Right hindlimb (tissue), 1 donor: ENCODE data around the gene MBD6.
"Not testable (repeated sequence)": the region's sequence is repeated elsewhere in the genome, so short reads cannot be mapped to it uniquely, and the experiment has no call there.

Experiments
- DNase-seq: peaks from one replicate; pipeline ENCODE4 v3.0.0-alpha.2; 2018

The MBD6 gene

DNA sequence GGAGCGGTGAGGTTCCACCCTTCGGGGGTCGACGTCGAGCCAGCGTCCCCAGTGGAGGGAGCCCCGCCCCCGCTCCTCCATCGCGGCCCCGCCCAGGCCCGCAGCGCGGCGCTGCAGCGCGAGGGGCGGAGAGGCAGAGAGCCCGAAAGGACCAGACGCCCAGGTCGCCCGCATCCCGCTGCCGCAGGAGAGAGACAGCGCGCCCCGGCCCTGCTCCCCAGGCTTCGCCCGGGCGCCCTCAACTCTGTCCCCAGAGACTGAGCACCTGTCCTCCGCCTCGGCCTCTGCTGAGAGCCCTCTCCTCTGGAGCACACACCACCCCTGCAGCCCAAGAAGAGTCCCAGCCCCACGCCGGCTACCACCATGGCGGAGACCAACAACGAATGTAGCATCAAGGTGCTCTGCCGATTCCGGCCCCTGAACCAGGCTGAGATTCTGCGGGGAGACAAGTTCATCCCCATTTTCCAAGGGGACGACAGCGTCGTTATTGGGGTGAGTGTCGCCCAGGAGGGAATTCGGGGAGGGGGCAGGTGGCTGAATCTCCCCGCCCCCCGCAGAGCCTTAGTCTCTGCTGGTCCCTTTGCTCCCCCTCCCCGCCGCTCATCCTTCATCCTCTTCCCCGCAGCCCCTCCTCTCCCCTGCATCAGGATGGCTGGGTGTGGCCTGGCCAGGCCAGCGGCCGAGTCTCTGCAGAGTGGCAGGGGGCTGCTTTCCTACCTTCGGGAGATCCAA is 27.5 kb downstream of the MBD6 start, which contains the start of gene KIF5A:
TSS of gene KIF5A (plus strand) at position 136 of the 732 bp plus-strand sequence. CDS start at position 364, 228 bp downstream.
- DNase-seq = no peak

DNA sequence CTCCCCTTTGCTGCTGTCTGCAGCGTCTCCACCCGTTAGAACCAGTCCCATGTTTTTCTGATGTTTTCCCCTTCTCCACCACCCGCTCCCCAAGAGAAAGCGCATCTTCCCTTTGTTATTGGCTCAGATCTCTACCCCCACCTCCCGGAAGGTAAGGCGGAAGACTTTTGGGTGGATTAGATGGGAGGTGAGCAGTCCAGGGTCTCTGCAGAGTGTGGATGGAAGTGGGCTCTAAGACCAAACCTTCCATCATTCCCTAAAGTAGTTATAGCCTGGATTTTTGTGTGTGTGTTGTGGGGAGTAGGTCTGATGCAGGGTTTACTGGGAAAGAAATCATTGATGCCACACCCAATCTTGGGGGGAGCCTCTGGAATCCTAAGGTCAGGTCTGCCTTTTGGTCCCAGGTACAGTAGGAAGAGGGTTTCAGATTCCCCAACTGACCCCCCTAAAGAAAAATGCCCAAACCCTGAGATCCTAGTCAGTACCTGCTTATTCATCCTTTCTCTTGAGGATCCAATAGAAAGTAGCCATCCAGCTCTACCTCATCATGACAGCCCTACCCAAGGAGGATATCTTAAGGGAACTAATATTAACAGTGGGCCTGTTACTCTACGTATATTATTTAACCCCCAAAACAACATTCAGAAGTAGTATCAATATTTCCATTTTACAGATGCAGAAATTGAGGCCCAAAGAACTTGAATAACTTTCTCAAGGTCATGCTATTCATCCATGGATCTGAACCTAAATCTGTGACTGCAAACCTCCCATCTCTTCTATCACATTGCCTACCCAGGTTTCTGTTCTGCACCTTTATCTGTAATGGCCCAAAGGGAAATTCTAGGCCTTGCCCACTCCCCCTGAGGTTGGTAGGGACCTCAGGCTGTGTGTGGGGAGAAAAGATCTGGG is 28.3 kb downstream of the MBD6 start:
- no peak for DNase-seq

DNA sequence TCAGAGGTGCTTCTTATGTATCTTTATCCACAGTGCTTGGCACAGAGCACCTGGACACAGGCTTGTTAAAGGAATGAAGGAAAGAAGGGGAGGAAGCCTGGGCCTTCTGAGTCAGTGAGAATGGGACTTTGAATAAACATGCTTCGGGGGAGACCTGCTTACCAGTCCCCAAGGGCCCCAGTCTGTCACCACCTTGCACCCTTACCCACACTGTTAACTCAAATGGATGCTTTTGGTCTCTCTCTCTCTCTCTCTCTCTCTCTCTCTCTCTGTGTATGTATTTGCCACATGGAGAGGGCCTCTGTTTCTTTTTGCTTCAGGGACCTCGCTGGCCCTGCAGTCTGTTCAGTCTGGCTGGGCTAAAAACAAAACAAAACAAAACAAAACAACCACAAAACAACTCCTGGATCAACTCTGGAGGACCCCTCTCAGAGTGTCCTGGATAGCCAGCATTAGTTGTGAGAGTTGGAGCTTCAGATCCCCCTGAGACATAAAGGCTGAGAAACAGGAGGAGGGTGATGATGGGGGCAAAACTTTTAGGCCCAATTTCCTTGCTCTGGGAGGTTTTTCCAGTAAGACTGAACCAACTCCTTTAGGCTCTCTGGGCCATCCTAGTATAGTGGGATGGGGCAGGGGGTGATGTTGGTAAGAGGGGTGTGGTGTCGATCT is 29.1 kb downstream of the MBD6 start:
- no peak for DNase-seq

DNA sequence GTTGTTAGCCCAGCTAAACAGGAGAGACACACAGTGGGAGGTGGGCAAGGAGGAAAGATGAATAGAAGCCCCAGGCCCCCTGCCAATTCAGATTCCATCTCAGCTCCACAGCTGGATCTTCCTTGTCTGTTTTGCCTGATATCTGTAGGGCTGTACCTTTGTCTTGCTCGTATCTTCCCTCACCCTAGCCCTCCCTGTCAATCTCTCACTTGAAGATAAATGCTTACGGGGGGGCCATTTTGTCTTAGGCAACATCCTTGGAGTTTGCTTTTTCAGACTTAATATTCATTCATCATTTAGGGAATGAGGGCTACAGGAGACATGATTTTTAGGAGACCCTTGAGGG is 29.7 kb downstream of the MBD6 start:
- DNase-seq = no peak

DNA sequence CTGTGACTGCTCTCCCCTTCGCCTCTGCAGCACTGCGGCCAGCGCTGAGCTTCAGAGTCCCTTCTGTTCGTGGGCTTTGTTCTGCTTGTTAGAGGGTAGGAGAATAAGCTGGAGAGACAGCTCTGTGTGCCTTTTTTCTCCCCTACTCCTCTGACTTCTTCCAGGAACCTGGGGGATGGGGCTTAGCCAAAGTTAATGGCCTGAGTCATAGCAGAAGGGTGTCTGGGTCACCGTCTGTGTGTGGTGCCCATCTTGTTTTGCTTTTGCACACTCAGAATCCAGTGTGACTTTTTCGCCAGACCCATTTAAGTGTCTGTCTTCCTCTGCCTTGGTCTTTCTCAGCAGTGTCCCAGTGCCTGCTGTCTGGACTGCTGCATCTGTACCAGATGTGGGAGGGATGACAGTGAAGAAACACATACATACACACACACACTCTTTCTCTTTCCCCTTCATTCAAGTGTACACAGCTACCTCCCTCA is 30.2 kb downstream of the MBD6 start:
- DNase-seq = no peak

DNA sequence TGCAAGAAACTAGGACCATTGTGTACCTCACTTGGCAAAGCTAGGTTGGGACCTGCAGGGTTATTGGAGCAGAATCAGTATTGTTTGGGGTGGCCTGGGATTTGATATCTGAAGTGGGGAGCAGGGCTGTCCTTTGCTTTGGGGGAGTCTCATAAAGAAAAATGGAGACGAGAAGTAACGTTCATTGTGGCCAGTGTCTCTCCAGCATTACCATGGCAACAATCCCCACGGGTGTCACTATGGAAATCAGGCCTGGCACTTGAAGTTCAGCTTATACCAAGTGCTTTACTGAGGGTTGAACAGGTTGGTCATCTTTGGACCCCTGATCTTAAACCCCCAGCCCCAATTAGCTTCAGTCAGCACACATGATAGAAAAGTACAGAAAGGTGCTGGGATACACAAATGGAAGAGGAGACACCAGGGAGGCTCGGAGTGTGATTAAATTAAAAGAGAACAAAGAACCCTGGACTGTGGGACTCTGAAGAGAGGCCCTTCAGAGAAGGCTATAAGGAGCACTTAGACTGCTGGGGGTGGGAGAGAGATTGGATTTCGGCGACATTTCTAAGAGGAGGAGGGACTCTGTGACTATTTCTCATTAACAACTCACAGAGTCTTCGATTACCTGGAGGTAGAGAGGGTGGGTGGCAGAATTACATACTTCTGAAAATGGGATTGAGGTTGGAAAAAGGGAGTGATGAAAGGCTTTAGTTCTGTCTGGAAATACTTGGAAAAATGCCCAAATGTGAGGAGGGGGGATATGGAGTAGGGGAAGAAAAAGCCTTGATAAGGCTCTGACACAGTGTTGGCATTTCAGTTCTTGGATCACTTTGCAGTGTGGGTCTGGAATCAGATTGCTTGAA is 30.9 kb downstream of the MBD6 start:
- no peak for DNase-seq

DNA sequence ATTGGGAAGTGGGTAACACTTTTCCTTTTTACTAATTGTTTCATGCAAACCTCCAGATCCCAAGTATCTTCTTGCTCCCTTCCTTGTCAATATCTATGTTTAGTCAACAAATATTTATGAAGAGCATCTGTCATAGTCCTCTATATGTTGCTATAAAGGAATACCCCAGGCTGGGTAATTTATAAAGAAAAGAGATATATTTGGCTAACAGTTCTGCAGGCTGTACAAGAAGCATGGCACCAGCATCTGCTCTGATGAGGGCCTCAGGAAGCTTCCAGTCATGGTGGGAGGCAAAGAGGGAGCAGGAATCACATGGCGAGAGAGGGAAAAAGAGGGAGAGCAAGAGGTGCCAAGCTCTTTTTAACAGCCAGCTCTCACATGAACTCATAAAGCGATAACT is 31.8 kb downstream of the MBD6 start:
- no peak for DNase-seq

DNA sequence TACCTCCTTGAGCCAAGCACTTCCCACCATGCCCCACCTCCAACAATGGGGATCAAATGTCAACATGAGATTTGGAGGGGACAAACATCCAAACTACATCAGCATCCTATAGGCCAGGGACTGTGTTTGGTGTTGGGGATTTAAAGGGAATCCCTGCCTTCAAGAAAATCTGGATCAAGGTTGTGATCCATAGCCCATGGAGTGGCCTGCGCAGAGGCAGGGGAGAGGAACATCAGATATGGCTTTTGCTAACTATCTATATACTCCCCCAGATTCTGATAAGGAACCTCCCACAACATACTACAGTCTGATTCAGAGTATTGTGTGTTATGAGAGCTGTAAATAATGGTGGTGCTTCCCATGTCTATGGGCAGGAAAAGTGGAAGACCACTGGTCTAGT is 32.3 kb downstream of the MBD6 start:
- DNase-seq = no peak

DNA sequence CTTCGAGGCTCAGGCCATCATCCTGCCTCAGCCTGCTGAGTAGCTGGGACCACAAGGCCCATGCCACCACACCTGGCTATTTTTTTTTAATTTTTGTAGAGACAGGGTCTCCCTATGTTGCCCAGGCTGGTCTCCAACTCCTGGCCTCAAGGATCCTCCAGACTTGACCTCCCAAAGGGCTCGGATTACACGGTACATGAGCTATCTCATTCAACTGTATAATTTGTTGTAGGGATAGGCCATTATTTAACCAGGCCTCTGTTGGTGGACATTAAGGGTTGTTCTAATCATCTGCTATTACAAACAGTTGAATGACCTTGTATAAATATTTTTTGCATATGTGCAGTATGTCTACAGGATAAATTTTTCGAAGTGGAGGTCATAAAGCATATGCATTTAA is 36.2 kb downstream of the MBD6 start:
- DNase-seq = no peak

DNA sequence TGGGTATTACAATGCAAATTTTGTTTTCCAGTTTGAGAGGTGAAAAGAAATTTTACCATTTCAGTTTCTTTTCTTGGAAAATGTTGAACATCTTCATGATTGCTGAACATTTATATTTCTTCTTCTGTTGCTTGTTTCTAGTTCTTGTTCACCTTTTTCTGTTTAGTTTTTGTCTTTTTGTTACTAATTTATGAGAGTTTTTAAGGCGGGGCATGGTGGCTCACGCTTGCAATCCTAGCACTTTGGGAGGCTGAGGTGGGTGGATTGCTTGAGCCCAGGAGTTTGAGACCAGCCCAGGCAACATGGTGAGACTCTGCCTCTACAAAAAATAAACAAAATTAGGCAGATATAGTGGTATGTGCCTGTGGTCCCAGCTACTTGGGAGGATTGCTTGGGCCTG is 37.9 kb downstream of the MBD6 start:
- no peak for DNase-seq

DNA sequence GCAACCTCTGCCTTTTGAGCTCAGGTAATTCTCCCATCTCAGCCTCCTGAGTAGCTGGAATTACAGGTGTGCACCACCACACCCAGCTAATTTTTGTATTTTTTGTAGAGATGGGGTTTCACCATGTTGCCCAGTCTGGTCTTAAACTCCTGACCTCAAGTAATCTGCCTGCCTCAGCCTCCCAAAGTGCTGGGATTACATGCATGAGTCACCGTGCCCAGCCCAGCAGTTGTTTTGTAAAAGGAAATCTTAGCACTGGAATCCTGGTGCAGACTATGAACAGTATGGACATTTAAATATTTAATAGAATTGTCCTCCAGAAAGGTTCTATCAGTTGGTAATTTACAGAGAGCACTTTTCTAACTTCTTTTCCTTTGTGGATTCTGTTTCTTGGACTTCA is 38.5 kb downstream of the MBD6 start:
- not testable (repeated sequence) for DNase-seq

DNA sequence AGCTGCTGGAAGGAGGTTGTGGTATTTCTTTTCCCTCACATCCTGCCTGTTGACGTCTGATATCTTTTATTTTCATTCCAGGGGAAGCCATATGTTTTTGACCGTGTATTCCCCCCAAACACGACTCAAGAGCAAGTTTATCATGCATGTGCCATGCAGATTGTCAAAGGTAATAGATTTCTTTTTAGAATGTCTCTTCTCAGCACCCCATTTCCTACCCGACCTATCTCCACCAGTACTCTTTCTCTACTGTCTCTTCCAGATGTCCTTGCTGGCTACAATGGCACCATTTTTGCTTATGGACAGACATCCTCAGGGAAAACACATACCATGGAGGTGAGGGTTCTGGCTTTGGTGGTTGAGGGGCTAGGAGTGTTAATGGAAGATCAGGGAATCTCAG is 40.7 kb downstream of the MBD6 start:
- DNase-seq = no peak

DNA sequence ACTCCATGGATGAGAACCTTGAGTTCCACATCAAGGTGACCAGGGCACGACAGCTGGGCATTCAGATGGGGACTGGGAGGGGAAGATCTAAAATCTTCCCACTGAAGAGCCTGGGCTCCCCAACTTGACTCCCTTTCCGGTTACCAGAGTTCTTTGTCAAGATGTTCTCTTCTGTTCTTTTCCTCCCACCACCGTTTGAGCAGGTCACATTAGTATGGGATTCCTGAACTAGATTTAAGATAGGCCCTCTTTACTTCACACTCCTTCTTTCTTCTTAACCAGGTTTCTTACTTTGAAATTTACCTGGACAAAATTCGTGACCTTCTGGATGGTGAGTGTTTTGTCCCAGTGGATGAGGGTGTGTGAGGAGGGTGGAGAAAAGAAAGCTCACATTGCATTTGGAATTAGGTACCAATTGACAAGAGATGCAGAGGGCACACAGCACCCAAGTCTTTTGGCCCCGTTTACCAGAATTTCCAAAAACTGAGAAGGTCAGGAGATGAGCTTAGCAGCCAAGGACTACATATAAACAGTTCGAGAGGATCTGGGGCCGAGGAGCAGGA is 41.6 kb downstream of the MBD6 start:
- DNase-seq = no peak

DNA sequence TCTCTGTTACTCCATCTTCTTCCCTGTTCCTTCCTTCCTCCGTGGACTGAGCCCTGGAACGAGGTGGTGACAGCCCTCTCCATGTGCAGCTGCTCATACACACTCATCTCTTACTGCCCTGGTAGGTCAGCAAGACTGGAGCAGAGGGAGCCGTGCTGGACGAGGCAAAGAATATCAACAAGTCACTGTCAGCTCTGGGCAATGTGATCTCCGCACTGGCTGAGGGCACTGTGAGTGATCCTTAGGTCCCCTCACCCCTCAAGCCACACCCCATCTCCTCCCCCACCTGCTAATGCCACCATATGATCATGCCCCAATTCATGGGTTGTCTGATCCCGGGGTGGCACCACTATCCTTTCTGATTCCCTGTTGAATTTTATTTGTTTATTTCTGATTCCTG is 46.2 kb downstream of the MBD6 start:
- DNase-seq = no peak

DNA sequence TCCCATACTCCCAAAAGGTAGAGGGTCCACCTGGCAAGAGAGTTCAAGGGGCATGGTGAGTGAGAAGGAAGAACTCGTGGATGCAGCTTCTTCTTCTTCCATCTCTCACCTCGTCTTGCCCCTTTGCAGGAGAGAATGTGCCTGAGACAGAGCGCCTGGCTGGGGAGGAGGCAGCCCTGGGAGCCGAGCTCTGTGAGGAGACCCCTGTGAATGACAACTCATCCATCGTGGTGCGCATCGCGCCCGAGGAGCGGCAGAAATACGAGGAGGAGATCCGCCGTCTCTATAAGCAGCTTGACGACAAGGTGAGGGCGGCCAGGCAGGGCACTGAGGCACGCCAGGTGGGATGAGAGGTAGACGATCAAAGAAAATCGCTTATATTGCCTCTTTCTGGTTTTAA is 47.2 kb downstream of the MBD6 start:
- DNase-seq = no peak

DNA sequence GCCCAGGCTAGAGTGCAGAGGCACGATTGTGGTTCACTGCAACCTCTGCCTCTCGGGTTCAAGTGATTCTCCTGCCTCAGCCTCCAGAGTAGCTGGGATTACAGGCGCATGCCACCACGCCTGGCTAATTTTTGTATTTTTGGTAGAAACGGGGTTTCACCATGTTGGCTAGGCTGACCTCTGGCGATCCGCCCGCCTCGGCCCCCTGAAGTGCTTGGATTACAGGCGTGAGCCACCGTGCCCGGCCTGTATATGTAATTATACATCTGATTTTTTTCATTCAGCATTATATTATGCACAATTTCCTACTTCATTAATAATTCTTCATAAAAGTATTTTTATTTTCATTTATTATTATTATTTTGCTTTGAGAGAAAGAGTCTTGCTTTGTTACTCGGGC is 47.8 kb downstream of the MBD6 start:
- DNase-seq = not testable (repeated sequence)

DNA sequence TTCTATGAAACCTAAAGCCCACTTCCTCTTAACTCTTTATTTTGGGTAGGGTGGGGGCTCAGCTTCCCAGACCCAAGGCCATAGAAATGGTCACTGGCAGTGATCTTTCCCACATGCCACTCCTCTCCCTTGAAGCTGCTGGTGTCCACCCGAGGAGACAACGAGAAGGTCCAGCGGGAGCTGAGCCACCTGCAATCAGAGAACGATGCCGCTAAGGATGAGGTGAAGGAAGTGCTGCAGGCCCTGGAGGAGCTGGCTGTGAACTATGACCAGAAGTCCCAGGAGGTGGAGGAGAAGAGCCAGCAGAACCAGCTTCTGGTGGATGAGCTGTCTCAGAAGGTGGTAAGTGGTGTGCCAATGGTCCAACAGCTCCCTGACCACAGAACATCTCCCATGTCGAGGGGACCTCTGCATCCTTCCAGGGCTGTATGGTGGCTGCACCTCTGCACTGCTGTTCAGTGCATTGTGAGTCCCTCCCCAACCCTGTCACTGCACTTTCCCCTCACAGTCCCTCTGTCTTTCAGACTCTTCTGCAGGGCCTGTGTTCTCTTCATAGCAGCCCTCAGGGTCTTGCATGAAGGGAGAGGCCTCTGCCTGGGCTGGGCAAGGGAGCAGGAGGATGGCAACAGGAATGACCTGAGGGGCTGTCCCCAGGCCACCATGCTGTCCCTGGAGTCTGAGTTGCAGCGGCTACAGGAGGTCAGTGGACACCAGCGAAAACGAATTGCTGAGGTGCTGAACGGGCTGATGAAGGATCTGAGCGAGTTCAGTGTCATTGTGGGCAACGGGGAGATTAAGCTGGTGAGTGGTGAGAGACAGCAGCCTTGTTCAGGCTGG is 49.5 kb downstream of the MBD6 start:
- DNase-seq = no peak

DNA sequence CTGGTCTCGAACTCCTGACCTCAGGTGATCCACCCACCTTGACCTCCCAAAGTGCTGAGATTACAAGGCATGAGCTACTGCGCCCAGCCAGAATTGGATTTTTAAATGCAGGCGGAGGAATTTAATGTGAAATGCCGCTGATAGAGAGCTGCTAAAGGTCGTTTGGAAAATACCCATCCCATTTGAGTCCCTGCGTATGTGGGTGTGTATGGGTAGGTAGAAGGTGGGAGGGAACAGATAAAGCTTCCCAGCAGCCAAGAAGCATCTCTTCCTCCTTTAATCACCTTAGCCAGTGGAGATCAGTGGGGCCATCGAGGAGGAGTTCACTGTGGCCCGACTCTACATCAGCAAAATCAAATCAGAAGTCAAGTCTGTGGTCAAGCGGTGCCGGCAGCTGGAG is 52.2 kb downstream of the MBD6 start:
- no peak for DNase-seq

DNA sequence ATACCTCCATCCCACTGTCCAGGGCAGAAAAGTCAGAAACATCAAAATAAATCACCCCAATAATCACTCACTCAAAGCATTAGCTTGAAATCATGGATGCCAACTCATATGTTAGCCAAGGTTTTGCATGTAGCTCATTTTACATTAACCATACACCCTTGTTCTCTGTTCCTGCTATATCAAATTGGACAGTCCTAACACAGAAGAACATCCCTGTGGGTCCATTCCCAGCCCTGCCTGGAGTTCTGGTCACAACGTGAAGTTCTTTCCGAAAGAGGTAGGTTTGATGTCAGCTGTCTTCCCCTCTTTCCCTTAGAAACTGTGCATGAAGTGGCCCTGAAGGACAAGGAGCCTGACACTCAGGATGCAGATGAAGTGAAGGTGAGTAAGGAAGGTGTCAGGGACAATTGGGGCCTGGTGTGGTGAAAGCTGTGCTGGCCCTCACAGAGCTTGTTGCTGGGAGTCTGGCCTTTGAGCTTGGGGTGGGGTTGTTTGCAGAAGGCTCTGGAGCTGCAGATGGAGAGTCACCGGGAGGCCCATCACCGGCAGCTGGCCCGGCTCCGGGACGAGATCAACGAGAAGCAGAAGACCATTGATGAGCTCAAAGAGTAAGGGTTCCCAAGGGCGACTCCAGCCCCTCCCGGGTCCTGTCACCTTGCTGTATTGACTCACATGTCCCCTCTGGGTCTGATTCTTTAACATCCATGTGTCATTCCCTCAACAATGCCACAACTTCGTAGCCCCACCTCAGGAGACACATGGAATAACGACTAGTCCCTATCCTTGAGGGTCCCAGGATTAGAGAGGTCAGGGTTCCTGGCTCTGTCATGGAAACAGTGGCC is 53.4 kb downstream of the MBD6 start:
- DNase-seq = no peak

DNA sequence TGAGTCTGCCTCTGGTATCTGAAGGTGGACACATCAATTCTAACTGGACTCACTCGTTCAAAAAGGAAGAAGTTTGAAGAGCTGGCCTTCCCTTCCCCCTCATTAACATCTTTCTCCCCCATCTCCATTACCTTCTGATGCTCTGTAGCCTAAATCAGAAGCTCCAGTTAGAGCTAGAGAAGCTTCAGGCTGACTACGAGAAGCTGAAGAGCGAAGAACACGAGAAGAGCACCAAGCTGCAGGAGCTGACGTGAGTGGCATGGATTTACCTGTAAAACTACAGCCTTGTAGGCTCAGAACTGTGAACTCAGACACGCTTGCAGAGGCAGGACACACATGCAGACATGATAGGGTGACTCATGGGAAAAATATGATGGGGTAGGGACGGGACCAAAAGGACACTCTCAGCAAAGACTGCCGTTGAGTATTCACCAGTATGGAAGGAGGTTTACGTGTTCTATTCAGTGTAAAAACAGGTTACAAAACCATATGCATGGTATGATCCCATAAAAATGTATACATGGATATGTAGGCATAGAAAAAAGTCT is 54.1 kb downstream of the MBD6 start:
- DNase-seq = no peak
